Breast epithelium (tissue), 4 donors: ENCODE data around the gene TRMT2A. TPM values are rescaled to one million over a fixed set of nuclear protein-coding genes. Genes with fewer than 3 reads are reported as not detected.
A peak's percentile ranks its signal among the peaks of the same experiment; 100 is the strongest.

Source experiments
- DNase-seq, 2 donors: peaks; one replicate each; pipeline ENCODE4 v3.0.0-alpha.2; 2019; ENCODE audit warnings: low spot score in 2 of 2
- H3K27ac ChIP-seq, 2 donors: fragments of 200-600 bp; sonication (generic) in 1 of 2; one replicate each; pipeline ENCODE4 v1.5.1; 2016 to 2019; ENCODE audit warnings: mild to moderate bottlenecking in 1 of 2
- H3K27me3 ChIP-seq, 2 donors: fragments of 200-600 bp; sonication (generic) in 1 of 2; one replicate each; pipeline versions ENCODE4 v1.5.1 to v1.6.0; 2017 to 2019; ENCODE audit warnings: control low read depth in 1 of 2, mild to moderate bottlenecking in 1 of 2
- H3K36me3 ChIP-seq: fragments of 200-600 bp; one replicate; pipeline ENCODE4 v1.5.1; 2019
- H3K4me1 ChIP-seq, 2 donors: fragments of 200-600 bp; sonication (generic); one replicate each; pipeline ENCODE4 v1.5.1; 2016 to 2019; ENCODE audit warnings: control low read depth in 1 of 2
- H3K4me3 ChIP-seq, 3 donors: fragments of 200-600 bp; sonication (generic); 1 replicate in 2 of 3; 2 replicates in 1 of 3; pipeline ENCODE4 v1.5.1; 2016 to 2019; ENCODE audit warnings: mild to moderate bottlenecking in 3 of 3, moderate library complexity in 2 of 3
- H3K9me3 ChIP-seq, 2 donors: fragments of 200-600 bp; sonication (generic) in 1 of 2; one replicate each; pipeline ENCODE4 v1.5.1; 2016 to 2019; ENCODE audit warnings: control low read depth in 1 of 2
- CTCF ChIP-seq, 3 donors: fragments of 450-650 bp; IDR thresholded peaks; one replicate each; pipeline ENCODE4 v1.5.1; 2016 to 2017; ENCODE audit warnings: antibody characterized with exemption in 3 of 3, mild to moderate bottlenecking in 3 of 3, moderate library complexity in 3 of 3
- POLR2A ChIP-seq: fragments of 450-650 bp; IDR thresholded peaks from one replicate; pipeline ENCODE4 v1.6.1; 2016; ENCODE audit warnings: antibody characterized with exemption, mild to moderate bottlenecking, moderate library complexity
- POLR2AphosphoS5 ChIP-seq, 3 donors: sonication (generic); formaldehyde crosslinking; IDR thresholded peaks; one replicate each; pipeline ENCODE4 v1.6.1; 2017; ENCODE audit warnings: antibody characterized with exemption in 3 of 3
- intact Hi-C: fragments of 100-400 bp; cut with DNase I; formaldehyde crosslinking; loops from one replicate; pipeline ENCODE4 v1.15.1; 2023; ENCODE audit warnings: low total_unique reads
- total RNA-seq, 3 donors: library from RNA; depleted of rRNA; stranded (reverse); fragments of >200 nt; gene quantifications; one replicate each; pipeline ENCODE4 v1.1.0, GENCODE V29; 2016

TRMT2A gene
- total RNA-seq, 3 donors from 2014 or later = 49.8 to 72.4 (median 51.1) TPM

- no peaks in the 10 kb centered on the region for H3K9me3 ChIP-seq
- TF ChIP-seq CTCF (IDR thresholded peaks at IDR 0.05) (no peak), POLR2A (no peak), POLR2AphosphoS5 (IDR thresholded peaks at IDR 0.05) (no peak)
- no peak for DNase-seq
- peaks cover 12 to 18% of the 10 kb centered on the region in 2 donors for H3K4me1 ChIP-seq
- H3K27ac ChIP-seq = no peak overlapping the region
- H3K4me3 ChIP-seq = no peak overlapping the region
- intact Hi-C loops = no loop called here
- no peaks in the 10 kb centered on the region for H3K27me3 ChIP-seq
- no peaks in the 10 kb centered on the region for H3K36me3 ChIP-seq
Measured at GRCh38 chr22:20140107-20140445, 23.1 kb upstream of the TRMT2A start.

- H3K27me3 ChIP-seq = no peaks in the 10 kb centered on the region
- no peaks in the 10 kb centered on the region for H3K9me3 ChIP-seq
- H3K36me3 ChIP-seq = no peaks in the 10 kb centered on the region
- peaks cover 12 to 18% of the 10 kb centered on the region in 2 donors for H3K4me1 ChIP-seq
- H3K4me3 ChIP-seq = no peak overlapping the region
- no peak overlapping the region for H3K27ac ChIP-seq
- TF ChIP-seq CTCF (IDR thresholded peaks at IDR 0.05) = no peak
- no peak for TF ChIP-seq POLR2AphosphoS5 (IDR thresholded peaks at IDR 0.05)
- no peak for TF ChIP-seq POLR2A
- no peak for DNase-seq
- intact Hi-C loops = no loop called here
Measured at GRCh38 chr22:20139391-20140106, 22.5 kb upstream of the TRMT2A start.

- TF ChIP-seq POLR2A (no peak), POLR2AphosphoS5 (IDR thresholded peaks at IDR 0.05) (no peak), CTCF (IDR thresholded peaks at IDR 0.05) (no peak)
- no peak overlapping the region for H3K4me3 ChIP-seq
- H3K4me1 ChIP-seq = peaks cover 12 to 18% of the 10 kb centered on the region in 2 donors
- no peak overlapping the region for H3K27ac ChIP-seq
- DNase-seq = no peak
- no peaks in the 10 kb centered on the region for H3K27me3 ChIP-seq
- H3K36me3 ChIP-seq = no peaks in the 10 kb centered on the region
- intact Hi-C loops = no loop called here
- H3K9me3 ChIP-seq = no peaks in the 10 kb centered on the region
Measured at GRCh38 chr22:20138868-20139267, 21.8 kb upstream of the TRMT2A start.

GRCh38 chr22:20138417-20138738 is 21.4 kb upstream of the TRMT2A start:
- Histone ChIP-seq H3K4me1 (peaks cover 12 to 18% of the 10 kb centered on the region in 2 donors), H3K27ac (no peak overlapping the region), H3K27me3 (no peaks in the 10 kb centered on the region), H3K4me3 (no peak overlapping the region), H3K36me3 (no peaks in the 10 kb centered on the region), H3K9me3 (no peaks in the 10 kb centered on the region)
- no peak for DNase-seq
- TF ChIP-seq POLR2AphosphoS5 (IDR thresholded peaks at IDR 0.05) (no peak), CTCF (IDR thresholded peaks at IDR 0.05) (no peak), POLR2A (no peak)
- intact Hi-C loops = no loop called here

GRCh38 chr22:20137671-20138416 is 20.8 kb upstream of the TRMT2A start:
- TF ChIP-seq POLR2A = no peak
- no peak for TF ChIP-seq CTCF (IDR thresholded peaks at IDR 0.05)
- no peak for TF ChIP-seq POLR2AphosphoS5 (IDR thresholded peaks at IDR 0.05)
- Histone ChIP-seq H3K36me3 (no peaks in the 10 kb centered on the region), H3K4me3 (peak overlapping the region in 1 of 3 donors; percentile 39), H3K4me1 (peaks cover 16 to 22% of the 10 kb centered on the region in 2 donors), H3K9me3 (no peaks in the 10 kb centered on the region), H3K27ac (peak overlapping the region in 1 of 2 donors; percentile 43), H3K27me3 (no peaks in the 10 kb centered on the region)
- intact Hi-C loops = no loop called here
- DNase-seq = no peak
